ENCODE measurements around the gene ZNF439. TPM values are rescaled to one million over a fixed set of nuclear protein-coding genes. Genes with fewer than 3 reads are reported as not detected.
"Not testable (repeated sequence)": the region's sequence is repeated elsewhere in the genome, so short reads cannot be mapped to it uniquely, and the experiment has no call there.

The ZNF439 gene
- total RNA-seq, 1 donor from 2014 or later: 4.9 TPM

GRCh38 chr19:11814029-11814699, 34.4 kb upstream of the ZNF439 start, which contains the start of gene ZNF440:
Gene ZNF440, plus strand, starts transcription at chr19:11814273. Its CDS starts 175 bp downstream, at chr19:11814448.
- Mint-ChIP-seq H3K9me3 (ENCODE audit: low read depth) (peaks cover 3% of the 10 kb centered on the region), H3K27ac (ENCODE audit: unreplicated experiment) (peak within 1 kb of the TSS; percentile 97), H3K4me1 (ENCODE audit: low read depth) (peaks cover 23% of the 10 kb centered on the region), H3K36me3 (ENCODE audit: low read depth) (peaks cover 13% of the 10 kb centered on the region), H3K27me3 (ENCODE audit: low read depth) (no peaks in the 10 kb centered on the region), H3K4me3 (ENCODE audit: unreplicated experiment) (peak within 1 kb of the TSS; percentile 93)
- TF ChIP-seq, protein P1, sequence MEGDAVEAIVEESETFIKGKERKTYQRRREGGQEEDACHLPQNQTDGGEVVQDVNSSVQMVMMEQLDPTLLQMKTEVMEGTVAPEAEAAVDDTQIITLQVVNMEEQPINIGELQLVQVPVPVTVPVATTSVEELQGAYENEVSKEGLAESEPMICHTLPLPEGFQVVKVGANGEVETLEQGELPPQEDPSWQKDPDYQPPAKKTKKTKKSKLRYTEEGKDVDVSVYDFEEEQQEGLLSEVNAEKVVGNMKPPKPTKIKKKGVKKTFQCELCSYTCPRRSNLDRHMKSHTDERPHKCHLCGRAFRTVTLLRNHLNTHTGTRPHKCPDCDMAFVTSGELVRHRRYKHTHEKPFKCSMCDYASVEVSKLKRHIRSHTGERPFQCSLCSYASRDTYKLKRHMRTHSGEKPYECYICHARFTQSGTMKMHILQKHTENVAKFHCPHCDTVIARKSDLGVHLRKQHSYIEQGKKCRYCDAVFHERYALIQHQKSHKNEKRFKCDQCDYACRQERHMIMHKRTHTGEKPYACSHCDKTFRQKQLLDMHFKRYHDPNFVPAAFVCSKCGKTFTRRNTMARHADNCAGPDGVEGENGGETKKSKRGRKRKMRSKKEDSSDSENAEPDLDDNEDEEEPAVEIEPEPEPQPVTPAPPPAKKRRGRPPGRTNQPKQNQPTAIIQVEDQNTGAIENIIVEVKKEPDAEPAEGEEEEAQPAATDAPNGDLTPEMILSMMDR (IDR thresholded peaks at IDR 0.05): no peak
- DNase-seq (ENCODE audit: low spot score): peak; percentile 98

- no peak for DNase-seq (ENCODE audit: low spot score)
- Mint-ChIP-seq H3K27ac (ENCODE audit: unreplicated experiment) (peak overlapping the region; percentile 90), H3K4me1 (ENCODE audit: low read depth) (peaks cover 23% of the 10 kb centered on the region), H3K9me3 (ENCODE audit: low read depth) (peaks cover 3% of the 10 kb centered on the region), H3K4me3 (ENCODE audit: unreplicated experiment) (peak overlapping the region; percentile 93), H3K27me3 (ENCODE audit: low read depth) (no peaks in the 10 kb centered on the region), H3K36me3 (ENCODE audit: low read depth) (peaks cover 11% of the 10 kb centered on the region)
- TF ChIP-seq, protein P1 (IDR thresholded peaks at IDR 0.05): no peak
Measured at GRCh38 chr19:11814700-11815035, 33.9 kb upstream of the ZNF439 start.

- DNase-seq (ENCODE audit: low spot score): no peak
- Mint-ChIP-seq H3K9me3 (ENCODE audit: low read depth) (peaks cover 15% of the 10 kb centered on the region), H3K27me3 (ENCODE audit: low read depth) (no peaks in the 10 kb centered on the region), H3K4me1 (ENCODE audit: low read depth) (peaks cover 12% of the 10 kb centered on the region), H3K36me3 (ENCODE audit: low read depth) (peaks cover 26% of the 10 kb centered on the region), H3K4me3 (ENCODE audit: unreplicated experiment) (no peak overlapping the region), H3K27ac (ENCODE audit: unreplicated experiment) (peak overlapping the region; percentile 63)
- TF ChIP-seq, protein P1 (IDR thresholded peaks at IDR 0.05): no peak
Measured at GRCh38 chr19:11821474-11822109, 26.9 kb upstream of the ZNF439 start.

GRCh38 chr19:11828957-11829876, 19.3 kb upstream of the ZNF439 start:
- H3K27me3 Mint-ChIP-seq (ENCODE audit: low read depth); H3K4me3 Mint-ChIP-seq (ENCODE audit: unreplicated experiment); H3K4me1 Mint-ChIP-seq (ENCODE audit: low read depth); DNase-seq (ENCODE audit: low spot score); H3K27ac Mint-ChIP-seq (ENCODE audit: unreplicated experiment): not testable (repeated sequence)
- peaks cover 53% of the 10 kb centered on the region for H3K9me3 Mint-ChIP-seq (ENCODE audit: low read depth)
- peaks cover 69% of the 10 kb centered on the region for H3K36me3 Mint-ChIP-seq (ENCODE audit: low read depth)

- H3K9me3 Mint-ChIP-seq (ENCODE audit: low read depth): peaks cover 58% of the 10 kb centered on the region
Measured at GRCh38 chr19:11832253-11832912, 16.1 kb upstream of the ZNF439 start.

More at GRCh38 chr19:11832253-11832912, 16.1 kb upstream of the ZNF439 start:
- H3K36me3 Mint-ChIP-seq (ENCODE audit: low read depth): peaks cover 68% of the 10 kb centered on the region
- DNase-seq (ENCODE audit: low spot score): no peak
- no peaks in the 10 kb centered on the region for H3K27me3 Mint-ChIP-seq (ENCODE audit: low read depth)
- H3K4me1 Mint-ChIP-seq (ENCODE audit: low read depth): no peaks in the 10 kb centered on the region
- no peak overlapping the region for H3K4me3 Mint-ChIP-seq (ENCODE audit: unreplicated experiment)
- H3K27ac Mint-ChIP-seq (ENCODE audit: unreplicated experiment): no peak overlapping the region
- TF ChIP-seq, protein P1 (IDR thresholded peaks at IDR 0.05): no peak
